GM18502 (cell line): ENCODE results near the gene USP11.

Experiments
- ATAC-seq: cut with Tn5 transposase; IDR thresholded peaks from one replicate; pipeline ENCODE4 v1.9.1; 2021; ENCODE audit warnings: mild to moderate bottlenecking; ENCODE audit not compliant: unreplicated experiment, poor library complexity

The USP11 gene

DNA sequence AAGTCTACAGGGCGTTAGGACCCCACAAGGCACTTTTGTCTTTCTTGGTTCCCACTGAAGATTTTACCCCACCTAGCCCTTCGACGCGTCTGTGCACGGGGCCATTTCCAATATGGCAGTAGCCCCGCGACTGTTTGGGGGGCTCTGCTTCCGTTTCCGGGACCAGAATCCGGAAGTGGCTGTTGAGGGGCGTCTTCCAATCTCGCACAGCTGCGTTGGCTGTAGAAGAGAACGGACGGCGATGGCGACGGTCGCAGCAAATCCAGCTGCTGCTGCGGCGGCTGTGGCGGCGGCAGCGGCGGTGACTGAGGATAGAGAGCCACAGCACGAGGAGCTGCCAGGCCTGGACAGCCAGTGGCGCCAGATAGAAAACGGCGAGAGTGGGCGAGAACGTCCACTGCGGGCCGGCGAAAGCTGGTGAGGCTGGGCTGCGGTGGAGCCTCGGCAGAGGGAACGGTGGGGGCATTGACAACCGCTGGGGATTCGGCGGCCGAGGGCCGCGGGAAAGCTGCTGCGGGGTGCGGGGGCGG, at the start of gene USP11:
USP11 (plus strand) TSS at position 207 of the 530 bp plus-strand sequence; CDS start at position 242, 35 bp downstream.
- ATAC-seq, result peak; percentile 23

- no peak for ATAC-seq
These were observed 48.3 kb upstream of the USP11 start for GRCh38 chrX:47184486-47184885.

GRCh38 chrX:47185241-47185640, 47.6 kb upstream of the USP11 start:
- no peak for ATAC-seq

GRCh38 chrX:47186096-47186740, 46.6 kb upstream of the USP11 start:
- ATAC-seq, result no peak

DNA sequence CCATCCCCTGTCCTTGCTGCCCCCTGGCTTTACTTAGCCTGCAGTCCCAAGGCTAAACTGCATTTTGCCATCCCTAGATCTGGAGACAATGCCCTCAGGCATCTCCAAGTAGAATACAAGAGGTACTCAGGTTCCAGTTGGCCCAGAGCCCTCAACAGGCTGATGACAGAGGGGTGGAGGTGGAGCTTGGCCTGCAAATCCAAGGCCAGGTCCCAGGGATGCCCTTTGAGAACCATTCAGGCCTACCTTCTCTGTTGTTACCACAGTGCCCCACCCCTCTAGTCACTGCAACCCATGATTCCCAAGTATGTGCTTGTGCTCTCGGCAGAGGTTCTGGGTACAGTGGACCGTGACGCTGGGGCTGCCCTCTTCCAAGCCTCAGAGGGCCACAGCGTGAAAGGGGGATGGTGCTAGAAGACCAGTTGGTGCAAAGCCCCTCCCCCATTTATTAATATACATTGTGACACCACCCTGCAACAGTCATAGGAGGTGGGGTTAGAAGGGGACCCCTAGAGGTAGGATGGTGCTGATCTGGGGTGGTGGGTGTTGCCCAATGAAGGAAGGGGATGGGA, 45.6 kb upstream of the USP11 start:
- no peak for ATAC-seq

DNA sequence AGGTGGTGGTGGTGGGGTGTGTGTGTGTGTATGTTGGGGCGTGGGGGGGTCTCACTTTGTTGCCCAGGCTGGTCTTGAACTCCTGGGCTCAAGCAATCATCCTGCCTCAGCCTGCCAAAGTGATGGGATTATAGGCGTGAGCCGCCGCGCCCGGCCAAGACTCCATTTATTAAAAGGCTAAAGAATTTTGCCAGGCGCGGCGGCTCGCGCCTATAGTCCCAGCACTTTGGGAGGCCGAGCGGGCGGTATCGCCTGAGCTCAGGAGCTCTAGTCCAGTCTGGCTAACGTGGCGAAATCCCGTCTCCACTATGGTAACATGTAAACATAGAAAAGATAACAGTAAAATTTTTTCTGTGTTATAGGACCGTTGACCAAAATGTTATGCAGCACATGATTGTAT, 42.9 kb upstream of the USP11 start:
- no peak for ATAC-seq

GRCh38 chrX:47190445-47191269, 42.2 kb upstream of the USP11 start:
- peak; percentile 55 for ATAC-seq

GRCh38 chrX:47191331-47191730, 41.5 kb upstream of the USP11 start:
- no peak for ATAC-seq

GRCh38 chrX:47191806-47192401, 40.9 kb upstream of the USP11 start:
- ATAC-seq, result no peak

DNA sequence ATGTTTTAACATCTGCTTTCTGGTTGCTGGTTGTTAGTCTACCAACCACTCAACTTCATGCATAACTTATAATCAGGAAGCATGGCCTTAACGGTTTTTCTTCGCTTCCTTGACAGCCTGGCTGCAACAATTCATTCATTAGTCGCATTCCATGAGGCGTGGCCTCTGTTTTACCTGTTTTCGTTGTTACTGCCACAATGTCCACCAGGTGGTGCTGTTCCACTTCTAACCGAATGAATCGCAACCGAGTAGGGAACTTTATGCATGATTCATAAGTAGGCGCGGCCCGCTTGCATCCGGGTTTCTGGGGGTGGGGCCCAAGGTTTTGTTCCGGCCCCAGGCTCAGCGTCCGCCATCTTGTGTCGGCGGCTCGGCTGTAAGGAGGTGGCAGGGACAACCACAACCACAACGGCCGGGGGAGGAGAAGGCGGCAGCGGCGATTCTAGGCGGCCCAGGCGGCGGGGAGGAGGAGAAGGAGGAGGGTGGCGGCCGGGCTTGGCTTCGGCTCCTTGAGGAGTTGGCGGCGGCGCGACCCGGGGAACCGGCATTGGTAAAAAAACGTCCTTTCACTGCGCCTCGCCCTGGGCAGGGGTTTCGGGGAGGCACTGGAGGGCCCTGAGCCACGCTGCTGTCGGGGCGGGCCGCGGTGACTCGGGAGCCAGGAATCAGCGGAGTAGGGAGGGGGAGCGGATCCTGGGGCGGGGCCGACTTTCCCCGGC, 39.2 kb upstream of the USP11 start, which contains the start of gene UBA1:
UBA1 (plus strand) TSS at position 355 of the 719 bp plus-strand sequence. CDS start 4,974 bp downstream, outside the sequence.
- ATAC-seq, result peak; percentile 86

- peak; percentile 0 for ATAC-seq
These were observed 38.5 kb upstream of the USP11 start for GRCh38 chrX:47194194-47194787.

DNA sequence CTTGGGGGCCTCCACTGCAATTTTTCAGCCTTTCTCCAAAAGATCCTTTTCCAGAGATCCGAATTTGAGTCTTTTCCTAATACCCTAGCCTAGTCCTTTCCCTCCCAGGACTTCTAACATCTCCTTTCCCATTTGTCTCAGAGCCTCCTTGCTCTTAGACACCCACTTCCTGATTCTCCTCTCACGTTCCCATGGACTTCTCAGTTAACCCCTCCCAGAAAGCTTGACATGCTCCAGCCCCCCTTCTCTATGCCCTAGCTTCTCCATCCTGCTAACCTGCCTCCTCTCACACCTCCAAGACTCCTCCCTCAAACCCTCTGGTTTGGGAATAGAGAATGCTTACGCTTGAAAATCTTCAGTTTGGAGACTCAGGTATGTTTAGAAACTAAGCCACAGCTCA, 36.7 kb upstream of the USP11 start:
- no peak for ATAC-seq

- ATAC-seq, result no peak
These were observed 35.3 kb upstream of the USP11 start for GRCh38 chrX:47197526-47197925.

DNA sequence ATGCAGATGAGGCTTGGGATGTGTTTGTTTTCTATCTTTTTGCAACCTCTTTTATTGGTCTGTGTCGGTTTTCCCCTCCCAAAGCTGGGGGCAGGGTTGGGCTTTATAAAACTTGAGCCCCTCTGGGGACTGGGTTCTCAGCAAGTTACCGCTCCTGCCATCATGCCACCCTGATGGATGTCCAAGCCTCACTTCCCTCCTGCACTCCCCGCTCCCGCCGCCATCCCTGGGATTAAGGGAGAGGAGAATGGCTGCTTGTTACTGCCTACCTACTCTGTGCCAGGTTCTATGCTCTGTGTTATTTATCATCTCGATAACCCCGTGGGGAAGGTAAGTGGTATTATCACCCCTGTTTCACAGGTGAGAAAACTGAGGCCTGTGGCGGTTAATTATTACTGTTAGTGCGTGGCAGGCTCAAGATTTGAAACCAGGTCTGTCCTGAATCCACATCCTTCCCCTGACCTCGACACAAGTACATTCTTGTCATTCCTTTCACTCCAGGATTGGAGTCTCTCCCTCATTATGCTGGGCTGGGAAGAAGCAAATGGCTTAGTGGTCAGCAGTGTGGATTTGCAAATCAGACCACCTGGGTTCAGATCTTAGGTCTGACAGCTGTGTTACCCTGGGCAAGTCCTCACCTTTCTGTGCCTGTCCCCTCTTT, 34.7 kb upstream of the USP11 start:
- ATAC-seq, result no peak

DNA sequence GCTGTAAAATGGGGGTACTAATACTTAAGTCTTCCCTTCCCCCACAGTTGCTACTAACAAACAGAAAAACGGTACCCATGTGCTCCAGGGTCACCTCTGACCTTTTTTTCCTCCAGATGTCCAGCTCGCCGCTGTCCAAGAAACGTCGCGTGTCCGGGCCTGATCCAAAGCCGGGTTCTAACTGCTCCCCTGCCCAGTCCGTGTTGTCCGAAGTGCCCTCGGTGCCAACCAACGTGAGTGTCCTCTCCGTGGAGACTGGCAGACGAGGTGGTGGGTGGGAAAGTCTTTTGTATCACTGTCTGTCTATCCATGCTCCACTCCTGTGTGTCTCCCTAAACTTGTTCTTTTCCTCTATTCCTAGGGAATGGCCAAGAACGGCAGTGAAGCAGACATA, 34.1 kb upstream of the USP11 start:
- ATAC-seq, result no peak

GRCh38 chrX:47199286-47199685, 33.5 kb upstream of the USP11 start:
- no peak for ATAC-seq

DNA sequence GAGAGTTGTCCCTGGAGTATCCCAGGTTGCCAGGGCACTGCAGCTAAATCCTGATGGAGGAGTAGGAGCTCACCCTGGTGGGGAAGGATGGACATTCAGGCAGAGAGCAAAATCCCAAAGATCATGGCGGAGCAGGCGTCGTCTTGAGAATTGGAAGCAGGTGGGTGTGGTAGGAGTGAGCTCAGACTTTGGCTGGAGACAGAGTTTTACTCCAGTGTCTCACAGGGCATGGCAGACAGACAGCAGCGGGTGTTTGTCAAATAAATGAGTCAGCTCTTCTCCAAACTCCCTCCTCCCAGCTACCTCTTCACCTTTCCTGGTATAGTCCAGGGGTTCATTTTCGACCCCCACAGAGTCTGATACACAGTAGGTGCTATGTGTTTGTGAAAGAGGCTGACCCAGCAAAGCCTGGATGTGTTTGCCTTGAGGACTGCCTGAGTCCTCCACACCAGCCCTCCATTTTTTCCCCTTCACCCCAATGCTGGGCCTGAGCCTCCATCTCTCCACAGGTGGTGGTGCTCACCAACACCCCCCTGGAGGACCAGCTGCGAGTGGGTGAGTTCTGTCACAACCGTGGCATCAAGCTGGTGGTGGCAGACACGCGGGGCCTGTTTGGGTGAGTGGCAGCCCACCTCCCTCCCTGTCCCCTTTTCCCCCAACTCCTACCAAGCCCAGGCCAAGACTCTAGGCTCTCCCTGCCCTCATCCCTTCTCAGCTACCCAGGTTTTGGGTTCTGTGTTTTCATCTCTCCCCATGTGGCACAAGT, 32.2 kb upstream of the USP11 start:
- no peak for ATAC-seq

DNA sequence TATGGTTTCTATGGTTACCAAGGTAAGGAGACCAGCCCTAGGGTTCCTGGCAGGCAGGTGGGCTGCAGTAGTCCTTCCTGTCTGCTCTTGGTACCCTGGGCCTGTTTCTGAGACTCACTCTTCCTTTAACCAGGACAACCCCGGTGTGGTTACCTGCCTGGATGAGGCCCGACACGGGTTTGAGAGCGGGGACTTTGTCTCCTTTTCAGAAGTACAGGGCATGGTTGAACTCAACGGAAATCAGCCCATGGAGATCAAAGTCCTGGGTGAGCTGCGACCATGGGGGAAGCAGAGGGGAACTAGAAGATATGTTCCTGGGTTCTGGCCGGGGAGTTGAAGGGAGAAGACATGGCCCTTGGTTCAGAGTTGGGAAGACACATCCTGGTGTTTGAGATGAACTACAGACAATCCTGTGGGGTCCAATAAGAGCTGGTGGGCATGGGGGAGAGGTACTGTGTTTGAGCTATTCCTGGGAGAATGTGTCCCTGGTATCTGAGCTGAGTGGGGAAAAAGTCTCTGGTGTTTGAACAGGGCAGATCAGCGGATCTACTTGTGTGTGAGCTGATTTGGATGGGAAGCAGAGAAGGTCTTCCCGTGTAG, 31.4 kb upstream of the USP11 start:
- ATAC-seq, result no peak
